ENCODE measurements around the gene NAV1. TPM values are rescaled to one million over a fixed set of nuclear protein-coding genes. Genes with fewer than 3 reads are reported as not detected.

NAV1 gene
- total RNA-seq, 4 donors from 2014 or later, result 17.4 to 36.9 (median 25.5) TPM

DNA sequence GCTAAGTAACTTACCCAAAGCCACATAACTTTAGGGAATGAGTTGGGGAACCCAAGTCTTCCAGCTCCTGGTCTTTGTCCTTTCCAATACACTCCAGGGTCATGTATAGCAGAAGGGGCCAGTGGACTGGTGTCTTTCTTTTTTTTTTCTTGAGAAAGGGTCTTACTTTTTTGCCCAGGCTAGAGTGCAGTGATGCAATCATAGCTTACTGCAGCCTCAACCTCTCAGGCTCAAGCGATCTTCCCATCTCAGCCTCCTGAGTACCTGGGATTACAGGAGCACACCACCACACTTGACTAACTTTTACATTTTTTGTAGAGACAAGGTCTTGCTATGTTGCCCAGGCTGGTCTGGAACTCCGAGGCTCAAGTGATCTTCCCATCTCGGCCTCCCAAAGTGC lies 12.2 kb downstream of the NAV1 start:
- H3K27ac ChIP-seq, result no peak overlapping the region
- no peaks in the 10 kb centered on the region for H3K27me3 ChIP-seq
- H3K4me3 ChIP-seq, result no peak overlapping the region
- H3K36me3 ChIP-seq, result no peaks in the 10 kb centered on the region
- WGBS, result 89% methylated on average over 3 of the region's 3 CpGs
- no peaks in the 10 kb centered on the region for H3K9me3 ChIP-seq
- DNase-seq (ENCODE audit: low spot score in 2 of 2), result no peak
- TF ChIP-seq EP300 (IDR thresholded peaks at IDR 0.05) (no peak), POLR2AphosphoS5 (IDR thresholded peaks at IDR 0.05) (no peak), POLR2A (IDR thresholded peaks at IDR 0.05) (no peak)
- TF ChIP-seq, protein P1, sequence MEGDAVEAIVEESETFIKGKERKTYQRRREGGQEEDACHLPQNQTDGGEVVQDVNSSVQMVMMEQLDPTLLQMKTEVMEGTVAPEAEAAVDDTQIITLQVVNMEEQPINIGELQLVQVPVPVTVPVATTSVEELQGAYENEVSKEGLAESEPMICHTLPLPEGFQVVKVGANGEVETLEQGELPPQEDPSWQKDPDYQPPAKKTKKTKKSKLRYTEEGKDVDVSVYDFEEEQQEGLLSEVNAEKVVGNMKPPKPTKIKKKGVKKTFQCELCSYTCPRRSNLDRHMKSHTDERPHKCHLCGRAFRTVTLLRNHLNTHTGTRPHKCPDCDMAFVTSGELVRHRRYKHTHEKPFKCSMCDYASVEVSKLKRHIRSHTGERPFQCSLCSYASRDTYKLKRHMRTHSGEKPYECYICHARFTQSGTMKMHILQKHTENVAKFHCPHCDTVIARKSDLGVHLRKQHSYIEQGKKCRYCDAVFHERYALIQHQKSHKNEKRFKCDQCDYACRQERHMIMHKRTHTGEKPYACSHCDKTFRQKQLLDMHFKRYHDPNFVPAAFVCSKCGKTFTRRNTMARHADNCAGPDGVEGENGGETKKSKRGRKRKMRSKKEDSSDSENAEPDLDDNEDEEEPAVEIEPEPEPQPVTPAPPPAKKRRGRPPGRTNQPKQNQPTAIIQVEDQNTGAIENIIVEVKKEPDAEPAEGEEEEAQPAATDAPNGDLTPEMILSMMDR (IDR thresholded peaks at IDR 0.05), result no peak
- H3K4me1 ChIP-seq, result peaks cover 29% of the 10 kb centered on the region

DNA sequence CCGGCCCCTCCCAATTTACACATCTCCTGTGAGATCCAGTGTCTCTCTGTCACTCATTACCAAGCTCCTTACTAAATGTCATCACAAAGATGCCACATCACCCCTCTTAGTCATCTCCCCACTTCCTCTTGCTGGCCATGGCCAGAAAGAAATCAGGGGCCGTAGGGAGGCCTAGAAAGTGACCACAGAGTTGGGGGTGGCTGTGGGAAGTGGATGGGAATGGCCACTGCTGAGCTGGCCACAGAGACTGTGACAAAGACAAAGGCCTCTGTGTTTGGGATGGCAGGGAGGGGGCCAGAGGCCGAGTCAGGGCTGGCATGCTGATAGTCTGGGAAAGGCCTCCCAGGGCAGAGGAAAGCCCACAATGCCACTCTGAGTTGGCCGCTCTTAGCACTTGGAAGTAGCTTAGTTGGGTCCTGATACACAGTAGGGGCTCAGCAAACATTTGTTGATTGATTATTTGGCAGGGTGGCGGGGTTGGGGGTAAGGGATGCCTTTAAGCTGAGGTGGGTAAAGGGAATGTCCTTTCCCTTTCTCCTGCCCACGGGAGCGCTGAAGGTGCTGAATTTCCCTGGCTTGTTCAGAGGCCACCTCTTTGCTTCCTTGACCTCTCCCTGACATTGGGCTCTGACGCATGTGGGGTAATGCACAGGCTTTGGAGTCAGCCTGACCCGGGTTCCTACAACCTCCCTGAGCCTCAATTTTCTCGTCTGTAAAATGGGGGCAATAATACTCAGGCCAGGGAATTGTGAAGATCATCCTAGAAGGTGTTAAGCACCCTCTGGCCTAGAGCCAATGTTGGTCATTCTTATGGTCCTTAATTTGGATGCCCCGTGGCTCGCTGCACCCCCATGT lies 13.2 kb downstream of the NAV1 start:
- Histone ChIP-seq H3K27me3 (no peaks in the 10 kb centered on the region), H3K27ac (peak overlapping the region; percentile 60), H3K36me3 (no peaks in the 10 kb centered on the region), H3K9me3 (no peaks in the 10 kb centered on the region), H3K4me3 (no peak overlapping the region), H3K4me1 (peaks cover 36% of the 10 kb centered on the region)
- no peak for TF ChIP-seq POLR2AphosphoS5 (IDR thresholded peaks at IDR 0.05)
- TF ChIP-seq EP300 (IDR thresholded peaks at IDR 0.05), result no peak
- TF ChIP-seq POLR2A (IDR thresholded peaks at IDR 0.05), result no peak
- TF ChIP-seq, protein P1 (IDR thresholded peaks at IDR 0.05), result no peak
- no peak for DNase-seq (ENCODE audit: low spot score in 2 of 2)
- WGBS, result 80% methylated on average over 12 of the region's 12 CpGs

DNA sequence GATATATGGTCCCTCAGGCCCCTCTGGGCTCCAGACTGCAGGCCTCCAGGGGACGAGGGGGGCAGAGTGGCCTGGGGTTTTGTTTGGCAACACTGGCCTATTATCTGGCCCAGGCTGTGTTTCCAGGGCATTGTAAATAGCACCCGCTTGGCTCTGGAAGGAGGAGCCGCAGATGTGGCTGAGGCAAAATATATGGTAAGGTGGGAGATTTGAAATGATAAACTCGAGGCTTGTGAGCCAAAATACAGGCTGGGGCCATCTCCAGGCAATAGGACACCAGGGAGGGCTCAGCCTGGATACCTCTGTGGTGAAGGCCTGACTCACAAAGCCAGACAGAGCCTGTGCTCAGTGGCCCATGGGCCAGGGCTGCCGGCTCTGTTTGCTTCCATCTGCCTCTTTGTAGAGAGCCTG lies 14.0 kb downstream of the NAV1 start:
- Histone ChIP-seq H3K9me3 (no peaks in the 10 kb centered on the region), H3K27me3 (no peaks in the 10 kb centered on the region), H3K36me3 (no peaks in the 10 kb centered on the region), H3K4me3 (no peak overlapping the region), H3K4me1 (peaks cover 44% of the 10 kb centered on the region), H3K27ac (peak overlapping the region; percentile 60)
- DNase-seq (ENCODE audit: low spot score in 2 of 2), result peak in 1 of 2 donors; percentile 41
- TF ChIP-seq EP300 (IDR thresholded peaks at IDR 0.05), result no peak
- no peak for TF ChIP-seq POLR2AphosphoS5 (IDR thresholded peaks at IDR 0.05)
- TF ChIP-seq, protein P1 (IDR thresholded peaks at IDR 0.05), result no peak
- TF ChIP-seq POLR2A (IDR thresholded peaks at IDR 0.05), result no peak
- 60% methylated on average over 3 of the region's 5 CpGs for WGBS

DNA sequence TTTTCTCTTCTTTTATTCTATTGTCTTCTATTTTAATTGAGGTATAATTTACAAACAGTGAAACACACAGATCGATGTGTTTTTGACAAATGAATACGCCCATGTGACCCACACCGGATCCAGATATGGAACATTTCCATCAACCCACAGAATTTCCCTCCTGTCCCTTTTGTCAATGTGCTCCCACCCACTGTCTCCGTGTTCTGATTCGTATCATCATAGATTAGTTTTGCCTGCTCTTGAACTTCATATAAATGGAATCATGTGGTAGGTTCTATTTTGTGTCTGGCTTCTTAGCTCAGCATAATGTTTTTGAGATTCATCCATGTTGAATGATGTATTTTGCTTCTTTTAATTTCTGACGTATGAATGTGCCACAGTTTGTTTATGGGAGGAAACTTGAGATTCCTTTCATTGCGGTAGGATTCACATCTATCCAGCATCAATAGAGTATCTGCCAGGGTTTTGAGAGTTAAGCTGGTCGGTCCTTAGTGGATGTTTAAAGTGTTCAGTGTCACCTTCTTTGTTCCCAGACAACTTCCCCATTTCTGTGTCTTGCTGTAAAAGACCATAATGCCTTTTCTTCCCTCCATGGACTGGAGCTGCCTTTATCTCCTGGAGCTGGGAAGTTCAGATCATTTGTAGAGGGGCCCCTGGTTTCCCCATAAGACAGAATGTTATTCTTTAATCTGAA lies 14.7 kb downstream of the NAV1 start:
- Histone ChIP-seq H3K36me3 (no peaks in the 10 kb centered on the region), H3K9me3 (no peaks in the 10 kb centered on the region), H3K27ac (peak overlapping the region; percentile 60), H3K4me1 (peaks cover 44% of the 10 kb centered on the region), H3K4me3 (no peak overlapping the region), H3K27me3 (no peaks in the 10 kb centered on the region)
- no peak for TF ChIP-seq POLR2A (IDR thresholded peaks at IDR 0.05)
- peak in 1 of 2 donors; percentile 31 for DNase-seq (ENCODE audit: low spot score in 2 of 2)
- 60% methylated on average over 8 of the region's 8 CpGs for WGBS

DNA sequence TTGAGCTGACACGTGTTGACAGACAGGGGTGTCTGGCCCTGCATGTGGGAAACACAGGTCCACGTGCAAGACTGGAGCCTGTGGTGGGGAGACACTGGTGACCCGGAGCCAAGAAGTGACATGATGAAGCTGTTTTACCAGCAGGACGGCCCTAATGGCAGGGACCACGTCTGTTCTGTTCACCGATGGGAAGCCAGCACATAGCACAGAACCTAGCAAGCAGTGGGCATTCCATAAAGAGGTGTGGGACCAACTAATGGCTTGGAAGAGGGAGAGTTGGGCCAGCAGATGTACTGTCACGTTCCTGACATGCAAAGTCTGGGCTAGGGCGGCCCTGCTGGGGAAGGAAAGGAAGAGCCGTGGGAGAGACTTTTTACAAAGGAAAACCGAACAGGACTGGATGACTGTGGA lies 15.3 kb downstream of the NAV1 start:
- H3K4me1 ChIP-seq, result peaks cover 48% of the 10 kb centered on the region
- peak overlapping the region; percentile 60 for H3K27ac ChIP-seq
- H3K9me3 ChIP-seq, result no peaks in the 10 kb centered on the region
- TF ChIP-seq EP300 (IDR thresholded peaks at IDR 0.05) (no peak), POLR2A (IDR thresholded peaks at IDR 0.05) (no peak), POLR2AphosphoS5 (IDR thresholded peaks at IDR 0.05) (no peak)
- TF ChIP-seq, protein P1 (IDR thresholded peaks at IDR 0.05), result no peak
- no peak overlapping the region for H3K4me3 ChIP-seq
- peak in 1 of 2 donors; percentile 64 for DNase-seq (ENCODE audit: low spot score in 2 of 2)
- no peaks in the 10 kb centered on the region for H3K27me3 ChIP-seq
- 62% methylated on average over 8 of the region's 10 CpGs for WGBS
- H3K36me3 ChIP-seq, result no peaks in the 10 kb centered on the region

Data from suprapubic skin (tissue), 4 donors.